ENCODE data around the gene RNF34. TPM values are rescaled to one million over a fixed set of nuclear protein-coding genes. Genes with fewer than 3 reads are reported as not detected.

Gene RNF34
- total and polyA plus RNA-seq, 12 donors, result 13.3 to 48.4 (median 26.5) TPM

DNA sequence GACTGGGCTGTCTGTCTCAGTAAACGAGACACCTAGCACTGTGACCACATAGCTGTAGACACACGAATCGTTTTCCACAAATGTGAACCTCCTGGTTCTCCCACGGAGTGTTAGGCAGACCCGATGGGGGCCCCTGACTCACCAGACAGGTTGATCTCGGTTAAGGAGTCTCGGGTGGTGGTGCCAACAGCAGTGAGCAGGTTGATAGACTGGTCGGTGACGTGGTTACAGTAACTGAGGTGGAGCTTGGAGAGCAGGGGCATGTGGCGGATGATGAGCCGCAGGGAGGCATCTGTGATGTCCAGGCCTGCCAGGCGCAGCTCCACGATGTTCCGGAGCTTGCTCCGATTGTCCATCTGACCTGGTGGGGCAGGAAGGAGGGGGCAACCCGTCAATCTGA, 39.8 kb downstream of the RNF34 start:
- TF ChIP-seq, protein P1, sequence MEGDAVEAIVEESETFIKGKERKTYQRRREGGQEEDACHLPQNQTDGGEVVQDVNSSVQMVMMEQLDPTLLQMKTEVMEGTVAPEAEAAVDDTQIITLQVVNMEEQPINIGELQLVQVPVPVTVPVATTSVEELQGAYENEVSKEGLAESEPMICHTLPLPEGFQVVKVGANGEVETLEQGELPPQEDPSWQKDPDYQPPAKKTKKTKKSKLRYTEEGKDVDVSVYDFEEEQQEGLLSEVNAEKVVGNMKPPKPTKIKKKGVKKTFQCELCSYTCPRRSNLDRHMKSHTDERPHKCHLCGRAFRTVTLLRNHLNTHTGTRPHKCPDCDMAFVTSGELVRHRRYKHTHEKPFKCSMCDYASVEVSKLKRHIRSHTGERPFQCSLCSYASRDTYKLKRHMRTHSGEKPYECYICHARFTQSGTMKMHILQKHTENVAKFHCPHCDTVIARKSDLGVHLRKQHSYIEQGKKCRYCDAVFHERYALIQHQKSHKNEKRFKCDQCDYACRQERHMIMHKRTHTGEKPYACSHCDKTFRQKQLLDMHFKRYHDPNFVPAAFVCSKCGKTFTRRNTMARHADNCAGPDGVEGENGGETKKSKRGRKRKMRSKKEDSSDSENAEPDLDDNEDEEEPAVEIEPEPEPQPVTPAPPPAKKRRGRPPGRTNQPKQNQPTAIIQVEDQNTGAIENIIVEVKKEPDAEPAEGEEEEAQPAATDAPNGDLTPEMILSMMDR (IDR thresholded peaks at IDR 0.05), result no peak
- no peak for TF ChIP-seq POLR2A (IDR thresholded peaks at IDR 0.05)
- DNase-seq, result no peak
- Histone ChIP-seq H3K9me3 (replicated peaks in 1 of 3) (no peaks in the 10 kb centered on the region), H3K27me3 (no peaks in the 10 kb centered on the region), H3K36me3 (replicated peaks in 1 of 2) (peaks cover 0 to 38% of the 10 kb centered on the region in 2 donors), H3K4me3 (no peak overlapping the region), H3K27ac (no peak overlapping the region), H3K4me1 (replicated peaks in 1 of 2) (no peaks in the 10 kb centered on the region)
- intact Hi-C loops (cut with DNase I), result loop anchor here (2.0 to 5.0 kb wide), 2 partner anchors 107 to 115 kb away; no protein-coding TSS in a partner anchor
- WGBS, 4 donors, result 89 to 96% (median 94%) methylated on average over 12 to 16 of the region's 16 CpGs

DNA sequence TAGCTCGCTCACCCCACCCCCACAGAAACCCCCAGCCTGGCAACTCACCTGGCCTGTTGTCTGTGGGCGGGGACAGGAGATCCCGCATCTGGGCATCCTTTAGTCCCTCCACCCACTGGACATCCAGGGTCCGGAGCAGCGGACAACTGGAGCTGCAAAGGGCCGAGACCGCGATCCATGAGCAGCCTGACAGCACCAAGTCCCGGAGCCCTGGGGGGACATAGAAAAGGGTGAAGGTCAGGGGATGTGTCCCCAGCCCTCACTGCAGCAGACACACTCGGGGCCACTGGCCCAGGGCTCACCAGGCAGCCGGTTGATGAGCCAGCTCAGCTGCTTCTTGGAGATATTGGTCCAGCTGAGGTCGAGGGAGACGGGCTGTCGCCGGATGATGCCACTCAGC, 40.9 kb downstream of the RNF34 start:
- DNase-seq, result no peak
- Histone ChIP-seq H3K4me1 (replicated peaks in 1 of 2) (no peaks in the 10 kb centered on the region), H3K36me3 (replicated peaks in 1 of 2) (peaks cover 0 to 38% of the 10 kb centered on the region in 2 donors), H3K27me3 (no peaks in the 10 kb centered on the region), H3K9me3 (replicated peaks in 1 of 3) (no peaks in the 10 kb centered on the region), H3K27ac (no peak overlapping the region), H3K4me3 (no peak overlapping the region)
- intact Hi-C loops (cut with DNase I), result loop anchor here in 1 of 2 donors (5.0 kb wide), 1 partner anchor 108 kb away; no protein-coding TSS in a partner anchor
- TF ChIP-seq POLR2A (IDR thresholded peaks at IDR 0.05), result no peak
- TF ChIP-seq, protein P1 (IDR thresholded peaks at IDR 0.05), result no peak
- 95 to 100% (median 97%) methylated on average over 8 to 15 of the region's 15 CpGs for WGBS, 4 donors

DNA sequence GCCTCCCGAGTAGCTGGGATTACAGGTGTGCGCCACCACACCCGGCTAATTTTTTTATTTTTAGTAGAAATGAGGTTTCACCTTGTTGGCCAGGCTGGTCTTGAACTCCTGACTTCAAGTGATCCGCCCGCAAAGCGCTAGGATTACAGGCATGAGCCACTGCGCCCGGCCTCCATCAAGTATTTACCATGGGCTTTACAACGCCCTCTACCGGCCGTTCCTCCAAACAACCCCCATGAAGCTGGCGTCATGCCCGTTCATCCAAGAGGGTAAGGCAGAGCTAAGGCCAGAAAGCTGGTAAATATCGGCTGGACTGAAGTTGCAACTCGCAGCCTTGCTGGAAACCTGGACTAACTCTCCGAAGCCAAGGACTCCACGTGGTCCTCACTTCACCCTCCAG, 41.6 kb downstream of the RNF34 start:
- Histone ChIP-seq H3K27ac (no peak overlapping the region), H3K4me3 (no peak overlapping the region), H3K4me1 (replicated peaks in 1 of 2) (no peaks in the 10 kb centered on the region), H3K9me3 (replicated peaks in 1 of 3) (no peaks in the 10 kb centered on the region), H3K27me3 (no peaks in the 10 kb centered on the region), H3K36me3 (replicated peaks in 1 of 2) (peaks cover 0 to 38% of the 10 kb centered on the region in 2 donors)
- 88 to 94% (median 93%) methylated on average over 16 to 17 of the region's 17 CpGs for WGBS, 4 donors
- DNase-seq, result no peak
- TF ChIP-seq, protein P1 (IDR thresholded peaks at IDR 0.05), result no peak
- TF ChIP-seq POLR2A (IDR thresholded peaks at IDR 0.05), result no peak
- intact Hi-C loops (cut with DNase I), result loop anchor here in 1 of 2 donors (5.0 kb wide), 1 partner anchor 109 kb away; no protein-coding TSS in a partner anchor

DNA sequence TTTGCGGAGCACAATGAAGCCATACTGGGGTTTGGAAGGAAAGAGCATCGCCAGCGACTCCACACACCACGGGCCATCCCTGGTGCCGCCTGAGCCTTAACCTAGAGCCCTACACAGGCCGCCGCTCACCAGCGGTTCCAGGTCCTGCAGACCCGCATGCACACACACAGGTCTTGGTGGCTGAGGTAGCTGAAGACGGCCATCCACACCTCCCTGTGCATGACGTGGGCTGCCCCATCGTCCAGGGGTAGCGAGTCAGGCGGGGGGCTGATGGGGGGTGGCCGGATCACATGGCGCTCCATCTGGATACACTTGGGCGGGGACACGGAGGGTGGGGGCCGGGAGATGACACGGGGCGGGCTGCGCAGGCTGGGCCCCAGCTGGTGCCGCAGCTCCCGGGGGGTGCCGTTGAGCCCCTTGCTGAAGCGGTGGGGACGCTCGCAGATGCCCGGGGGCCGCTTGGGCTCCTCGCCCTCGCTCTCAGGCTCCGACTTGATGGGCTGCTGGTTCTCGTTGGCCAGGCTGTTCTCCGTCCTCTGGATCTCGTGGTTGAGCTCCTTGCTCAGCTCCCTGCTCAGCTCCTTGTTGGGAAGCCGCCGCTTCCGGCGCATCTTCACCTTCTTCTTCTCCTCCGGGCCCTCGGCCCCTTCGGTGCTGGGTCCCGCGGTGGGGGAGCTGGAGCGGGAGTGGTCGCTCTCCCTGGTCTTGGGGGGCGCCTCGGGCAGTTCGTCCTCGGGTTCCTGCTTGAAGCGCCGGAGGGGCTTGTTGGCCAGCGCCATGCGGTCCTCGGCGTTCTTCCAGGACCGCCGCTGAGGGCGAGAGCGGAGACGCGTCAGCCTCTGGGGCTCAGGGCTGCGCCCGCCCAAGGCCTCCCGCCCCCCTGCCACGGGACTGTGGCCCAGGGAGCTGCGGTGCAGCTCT, 42.4 kb downstream of the RNF34 start:
- H3K27ac ChIP-seq, result no peak overlapping the region
- no peak overlapping the region for H3K4me3 ChIP-seq
- DNase-seq, result no peak
- H3K9me3 ChIP-seq (replicated peaks in 1 of 3), result no peaks in the 10 kb centered on the region
- peaks cover 0 to 38% of the 10 kb centered on the region in 2 donors for H3K36me3 ChIP-seq (replicated peaks in 1 of 2)
- TF ChIP-seq, protein P1 (IDR thresholded peaks at IDR 0.05), result no peak
- TF ChIP-seq POLR2A (IDR thresholded peaks at IDR 0.05), result no peak
- intact Hi-C loops (cut with DNase I), result loop anchor here in 1 of 2 donors (5.0 kb wide), 1 partner anchor 110 kb away; no protein-coding TSS in a partner anchor
- WGBS, 4 donors, result 91 to 94% (median 93%) methylated on average over 45 to 68 of the region's 68 CpGs
- H3K27me3 ChIP-seq, result no peaks in the 10 kb centered on the region
- no peaks in the 10 kb centered on the region for H3K4me1 ChIP-seq (replicated peaks in 1 of 2)
